Epithelial cell of proximal tubule (primary cell): ENCODE results near the gene GABRB3. TPM values are rescaled to one million over a fixed set of nuclear protein-coding genes. Genes with fewer than 3 reads are reported as not detected.

Experiments
- DNase-seq: peaks from one replicate; pipeline ENCODE4 v3.0.0-alpha.2; 2011; ENCODE audit warnings: low read depth
- H3K4me3 ChIP-seq: 2 replicates; pipeline ENCODE4 v1.5.1; 2011; ENCODE audit warnings: low read depth, mild to moderate bottlenecking, low read length
- CTCF ChIP-seq: conservative IDR thresholded peaks from 2 replicates; pipeline ENCODE4 v1.5.1; 2012; ENCODE audit warnings: low read depth, mild to moderate bottlenecking, low read length
- total RNA-seq: library from RNA; depleted of rRNA; stranded (reverse); fragments of >200 nt; gene quantifications from 2 replicates; pipeline ENCODE4 v1.2.3, GENCODE V29; 2015

Gene GABRB3
- total RNA-seq = 0.58 and 0.80 TPM in 2 replicates

- no peak for TF ChIP-seq CTCF
- DNase-seq = no peak
- peak within 1 kb of the TSS; percentile 21 for H3K4me3 ChIP-seq
Measured at GRCh38 chr15:26772154-26773066, at the start of gene GABRB3. Gene GABRB3, minus strand, starts transcription at chr15:26773066.

- no peak overlapping the region for H3K4me3 ChIP-seq
- no peak for DNase-seq
- TF ChIP-seq CTCF = no peak
Measured at GRCh38 chr15:26807517-26808427, 34.9 kb upstream of the GABRB3 start.

DNA sequence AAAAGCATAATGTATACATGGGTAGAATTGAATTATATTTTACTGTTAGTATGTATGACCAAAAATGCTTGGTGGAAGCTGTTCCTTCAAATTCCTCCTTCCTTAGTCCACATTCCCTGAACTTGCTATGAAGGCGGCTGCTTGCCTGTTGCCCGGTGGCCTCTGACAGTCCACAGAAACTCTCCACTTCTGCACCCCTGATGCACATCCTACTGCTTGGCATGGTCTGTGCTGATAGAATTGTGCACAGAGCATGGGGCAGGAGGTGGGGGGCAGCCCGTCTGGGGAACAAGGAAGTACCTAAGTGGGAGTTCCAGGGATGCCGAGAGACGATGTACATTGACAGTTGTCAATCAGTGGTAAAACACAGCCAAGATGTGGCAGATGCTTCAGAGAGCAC is 33.7 kb upstream of the GABRB3 start:
- H3K4me3 ChIP-seq = no peak overlapping the region
- DNase-seq = no peak
- TF ChIP-seq CTCF = no peak

DNA sequence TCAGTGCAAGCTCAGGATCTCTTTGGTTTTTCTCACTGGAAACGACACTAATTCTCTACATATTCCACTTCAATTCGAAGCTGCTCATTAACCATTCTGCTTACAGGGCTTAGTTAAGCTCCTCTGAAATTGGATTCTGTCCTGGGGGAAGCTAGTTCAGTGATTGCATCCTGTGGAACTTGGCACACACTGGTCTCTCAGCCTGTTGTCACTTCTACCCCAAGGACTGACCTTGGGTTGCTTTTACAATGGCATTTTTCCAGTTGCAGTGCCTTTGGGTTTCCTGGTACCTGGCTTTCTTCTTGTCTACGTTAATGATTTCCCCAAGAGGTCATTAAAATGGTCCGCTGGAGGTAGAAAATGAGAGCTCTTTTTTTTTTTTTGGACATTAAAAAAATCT is 33.3 kb upstream of the GABRB3 start:
- TF ChIP-seq CTCF = no peak
- no peak for DNase-seq
- H3K4me3 ChIP-seq = no peak overlapping the region

GRCh38 chr15:26805470-26805869 is 32.6 kb upstream of the GABRB3 start:
- TF ChIP-seq CTCF = no peak
- no peak for DNase-seq
- no peak overlapping the region for H3K4me3 ChIP-seq

DNA sequence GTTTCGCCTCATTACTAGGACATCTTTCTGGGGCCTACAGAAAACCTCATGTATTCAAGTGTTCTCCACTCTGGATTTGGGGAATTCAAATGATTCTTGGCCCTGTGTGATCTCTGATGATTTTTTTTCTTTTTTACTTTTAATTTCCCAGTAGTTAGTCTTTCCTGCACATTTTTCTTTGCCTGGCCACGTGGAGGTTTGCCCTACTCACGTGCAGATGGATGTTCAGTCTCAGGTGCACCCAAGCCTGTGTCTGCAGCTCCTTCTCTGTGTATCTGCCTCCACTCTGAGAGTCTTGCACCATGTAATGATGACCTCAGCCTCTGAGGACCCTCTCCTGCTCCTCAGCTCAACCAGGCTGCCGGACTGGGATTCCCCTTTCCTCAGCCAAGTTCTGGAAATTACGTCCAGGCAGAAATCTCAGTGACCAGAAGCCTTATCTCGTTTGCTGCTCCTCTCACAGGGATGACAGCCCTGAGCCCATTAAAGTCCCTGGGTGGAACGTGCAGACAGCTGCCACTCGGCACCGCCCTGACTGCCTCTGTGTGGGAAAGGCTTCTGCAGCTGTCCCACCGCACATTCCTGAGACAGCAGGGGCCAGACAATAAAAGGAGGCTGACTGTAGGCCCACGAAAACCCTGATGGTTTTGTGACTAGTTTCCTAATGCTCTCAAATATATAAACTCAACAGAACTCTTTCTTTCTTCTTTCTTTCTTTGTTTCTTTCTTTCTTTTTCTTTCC is 31.4 kb upstream of the GABRB3 start:
- no peak overlapping the region for H3K4me3 ChIP-seq
- no peak for DNase-seq
- TF ChIP-seq CTCF = no peak
